Measurements from ENCODE around the gene HOXA5.

HOXA5 gene

DNA sequence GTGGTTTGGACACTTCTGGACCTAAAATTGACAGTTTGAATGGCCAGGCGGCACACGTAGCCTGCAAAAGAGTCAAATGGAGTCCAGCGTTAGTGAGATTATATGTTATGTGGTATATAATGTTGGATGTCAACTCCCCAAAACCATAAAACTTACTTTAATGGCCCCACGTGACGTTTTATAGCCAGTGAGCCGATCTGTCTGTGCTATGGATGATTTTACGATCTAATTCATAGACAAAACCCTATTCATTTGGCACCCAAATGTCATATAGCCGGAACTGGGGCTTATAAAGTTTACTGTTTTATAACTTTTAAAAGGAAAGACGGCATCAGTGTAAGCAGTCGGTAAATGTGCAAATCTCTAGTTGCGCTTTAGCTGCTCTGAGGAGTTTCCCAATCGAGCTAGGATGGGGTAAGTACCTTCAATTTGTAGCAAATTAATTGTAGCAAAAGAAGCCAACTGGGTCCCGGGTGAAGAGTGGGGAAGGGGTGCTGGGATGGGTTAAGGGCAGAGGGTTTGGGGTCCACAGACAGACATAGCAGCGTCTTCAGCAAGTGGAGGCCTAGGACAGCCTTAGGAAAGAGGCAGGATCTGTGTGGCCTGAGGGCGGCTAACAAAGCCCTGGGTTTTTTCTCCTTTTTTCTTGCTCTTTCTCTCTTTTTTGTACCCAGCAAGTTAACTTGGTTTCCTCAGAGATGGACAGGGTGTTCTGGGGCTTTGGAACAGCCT is 3.2 kb downstream of the HOXA5 start (continued):
- TF ChIP-seq, protein P1, sequence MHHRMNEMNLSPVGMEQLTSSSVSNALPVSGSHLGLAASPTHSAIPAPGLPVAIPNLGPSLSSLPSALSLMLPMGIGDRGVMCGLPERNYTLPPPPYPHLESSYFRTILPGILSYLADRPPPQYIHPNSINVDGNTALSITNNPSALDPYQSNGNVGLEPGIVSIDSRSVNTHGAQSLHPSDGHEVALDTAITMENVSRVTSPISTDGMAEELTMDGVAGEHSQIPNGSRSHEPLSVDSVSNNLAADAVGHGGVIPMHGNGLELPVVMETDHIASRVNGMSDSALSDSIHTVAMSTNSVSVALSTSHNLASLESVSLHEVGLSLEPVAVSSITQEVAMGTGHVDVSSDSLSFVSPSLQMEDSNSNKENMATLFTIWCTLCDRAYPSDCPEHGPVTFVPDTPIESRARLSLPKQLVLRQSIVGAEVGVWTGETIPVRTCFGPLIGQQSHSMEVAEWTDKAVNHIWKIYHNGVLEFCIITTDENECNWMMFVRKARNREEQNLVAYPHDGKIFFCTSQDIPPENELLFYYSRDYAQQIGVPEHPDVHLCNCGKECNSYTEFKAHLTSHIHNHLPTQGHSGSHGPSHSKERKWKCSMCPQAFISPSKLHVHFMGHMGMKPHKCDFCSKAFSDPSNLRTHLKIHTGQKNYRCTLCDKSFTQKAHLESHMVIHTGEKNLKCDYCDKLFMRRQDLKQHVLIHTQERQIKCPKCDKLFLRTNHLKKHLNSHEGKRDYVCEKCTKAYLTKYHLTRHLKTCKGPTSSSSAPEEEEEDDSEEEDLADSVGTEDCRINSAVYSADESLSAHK (tag by site-specific recombination; IDR thresholded peaks at IDR 0.05), result peak; percentile 87
- peak; percentile 60 for TF ChIP-seq GLIS1 (tag by site-specific recombination; IDR thresholded peaks at IDR 0.05)
- no peak for TF ChIP-seq ZNF549 (tag by site-specific recombination; IDR thresholded peaks at IDR 0.05)
- TF ChIP-seq ZNF169 (tag by site-specific recombination; IDR thresholded peaks at IDR 0.05), result no peak
- peak; percentile 96 for TF ChIP-seq SP7 (tag by site-specific recombination; IDR thresholded peaks at IDR 0.05)
- TF ChIP-seq BCL11A (tag by site-specific recombination; IDR thresholded peaks at IDR 0.05; ENCODE audit: low read depth), result peak; percentile 59; the same call in 1 of the 2 replicates
- TF ChIP-seq TCF7L2 (IDR thresholded peaks at IDR 0.05; ENCODE audit: borderline replicate concordance, low read depth, low read length), result peak; percentile 58; the same call in 1 of the 2 replicates
- peak; percentile 14; the same call in 1 of the 2 replicates for TF ChIP-seq ZBTB17 (tag by site-specific recombination; IDR thresholded peaks at IDR 0.05)
- TF ChIP-seq, protein P2, sequence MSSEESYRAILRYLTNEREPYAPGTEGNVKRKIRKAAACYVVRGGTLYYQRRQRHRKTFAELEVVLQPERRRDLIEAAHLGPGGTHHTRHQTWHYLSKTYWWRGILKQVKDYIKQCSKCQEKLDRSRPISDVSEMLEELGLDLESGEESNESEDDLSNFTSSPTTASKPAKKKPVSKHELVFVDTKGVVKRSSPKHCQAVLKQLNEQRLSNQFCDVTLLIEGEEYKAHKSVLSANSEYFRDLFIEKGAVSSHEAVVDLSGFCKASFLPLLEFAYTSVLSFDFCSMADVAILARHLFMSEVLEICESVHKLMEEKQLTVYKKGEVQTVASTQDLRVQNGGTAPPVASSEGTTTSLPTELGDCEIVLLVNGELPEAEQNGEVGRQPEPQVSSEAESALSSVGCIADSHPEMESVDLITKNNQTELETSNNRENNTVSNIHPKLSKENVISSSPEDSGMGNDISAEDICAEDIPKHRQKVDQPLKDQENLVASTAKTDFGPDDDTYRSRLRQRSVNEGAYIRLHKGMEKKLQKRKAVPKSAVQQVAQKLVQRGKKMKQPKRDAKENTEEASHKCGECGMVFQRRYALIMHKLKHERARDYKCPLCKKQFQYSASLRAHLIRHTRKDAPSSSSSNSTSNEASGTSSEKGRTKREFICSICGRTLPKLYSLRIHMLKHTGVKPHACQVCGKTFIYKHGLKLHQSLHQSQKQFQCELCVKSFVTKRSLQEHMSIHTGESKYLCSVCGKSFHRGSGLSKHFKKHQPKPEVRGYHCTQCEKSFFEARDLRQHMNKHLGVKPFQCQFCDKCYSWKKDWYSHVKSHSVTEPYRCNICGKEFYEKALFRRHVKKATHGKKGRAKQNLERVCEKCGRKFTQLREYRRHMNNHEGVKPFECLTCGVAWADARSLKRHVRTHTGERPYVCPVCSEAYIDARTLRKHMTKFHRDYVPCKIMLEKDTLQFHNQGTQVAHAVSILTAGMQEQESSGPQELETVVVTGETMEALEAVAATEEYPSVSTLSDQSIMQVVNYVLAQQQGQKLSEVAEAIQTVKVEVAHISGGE (tag by site-specific recombination; conservative IDR thresholded peaks at IDR 0.05; ENCODE audit: low read depth), result no peak; the same call in 1 of the 2 replicates
- peak; percentile 37; the same call in 1 of the 2 replicates for TF ChIP-seq YY1 (tag by site-specific recombination; IDR thresholded peaks at IDR 0.05)
- no peak for TF ChIP-seq ZBTB1 (tag by site-specific recombination; IDR thresholded peaks at IDR 0.05)
- TF ChIP-seq ZNF791 (tag by site-specific recombination; IDR thresholded peaks at IDR 0.05), result no peak
- TF ChIP-seq, protein P3, sequence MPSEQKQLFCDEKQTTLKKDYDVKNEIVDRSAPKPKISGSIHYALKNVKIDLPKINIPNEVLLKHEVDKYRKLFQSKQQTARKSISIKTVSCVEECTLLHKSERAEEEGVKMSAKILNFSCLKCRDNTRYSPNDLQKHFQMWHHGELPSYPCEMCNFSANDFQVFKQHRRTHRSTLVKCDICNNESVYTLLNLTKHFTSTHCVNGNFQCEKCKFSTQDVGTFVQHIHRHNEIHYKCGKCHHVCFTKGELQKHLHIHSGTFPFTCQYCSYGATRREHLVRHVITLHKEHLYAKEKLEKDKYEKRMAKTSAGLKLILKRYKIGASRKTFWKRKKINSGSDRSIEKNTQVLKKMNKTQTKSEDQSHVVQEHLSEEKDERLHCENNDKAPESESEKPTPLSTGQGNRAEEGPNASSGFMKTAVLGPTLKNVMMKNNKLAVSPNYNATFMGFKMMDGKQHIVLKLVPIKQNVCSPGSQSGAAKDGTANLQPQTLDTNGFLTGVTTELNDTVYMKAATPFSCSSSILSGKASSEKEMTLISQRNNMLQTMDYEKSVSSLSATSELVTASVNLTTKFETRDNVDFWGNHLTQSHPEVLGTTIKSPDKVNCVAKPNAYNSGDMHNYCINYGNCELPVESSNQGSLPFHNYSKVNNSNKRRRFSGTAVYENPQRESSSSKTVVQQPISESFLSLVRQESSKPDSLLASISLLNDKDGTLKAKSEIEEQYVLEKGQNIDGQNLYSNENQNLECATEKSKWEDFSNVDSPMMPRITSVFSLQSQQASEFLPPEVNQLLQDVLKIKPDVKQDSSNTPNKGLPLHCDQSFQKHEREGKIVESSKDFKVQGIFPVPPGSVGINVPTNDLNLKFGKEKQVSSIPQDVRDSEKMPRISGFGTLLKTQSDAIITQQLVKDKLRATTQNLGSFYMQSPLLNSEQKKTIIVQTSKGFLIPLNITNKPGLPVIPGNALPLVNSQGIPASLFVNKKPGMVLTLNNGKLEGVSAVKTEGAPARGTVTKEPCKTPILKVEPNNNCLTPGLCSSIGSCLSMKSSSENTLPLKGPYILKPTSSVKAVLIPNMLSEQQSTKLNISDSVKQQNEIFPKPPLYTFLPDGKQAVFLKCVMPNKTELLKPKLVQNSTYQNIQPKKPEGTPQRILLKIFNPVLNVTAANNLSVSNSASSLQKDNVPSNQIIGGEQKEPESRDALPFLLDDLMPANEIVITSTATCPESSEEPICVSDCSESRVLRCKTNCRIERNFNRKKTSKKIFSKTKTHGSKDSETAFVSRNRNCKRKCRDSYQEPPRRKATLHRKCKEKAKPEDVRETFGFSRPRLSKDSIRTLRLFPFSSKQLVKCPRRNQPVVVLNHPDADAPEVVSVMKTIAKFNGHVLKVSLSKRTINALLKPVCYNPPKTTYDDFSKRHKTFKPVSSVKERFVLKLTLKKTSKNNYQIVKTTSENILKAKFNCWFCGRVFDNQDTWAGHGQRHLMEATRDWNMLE (tag by site-specific recombination; conservative IDR thresholded peaks at IDR 0.05; ENCODE audit: low read depth), result 0 out of 2 replicates have a peak, but pooled peaks have one; percentile 8
- TF ChIP-seq, protein P4, sequence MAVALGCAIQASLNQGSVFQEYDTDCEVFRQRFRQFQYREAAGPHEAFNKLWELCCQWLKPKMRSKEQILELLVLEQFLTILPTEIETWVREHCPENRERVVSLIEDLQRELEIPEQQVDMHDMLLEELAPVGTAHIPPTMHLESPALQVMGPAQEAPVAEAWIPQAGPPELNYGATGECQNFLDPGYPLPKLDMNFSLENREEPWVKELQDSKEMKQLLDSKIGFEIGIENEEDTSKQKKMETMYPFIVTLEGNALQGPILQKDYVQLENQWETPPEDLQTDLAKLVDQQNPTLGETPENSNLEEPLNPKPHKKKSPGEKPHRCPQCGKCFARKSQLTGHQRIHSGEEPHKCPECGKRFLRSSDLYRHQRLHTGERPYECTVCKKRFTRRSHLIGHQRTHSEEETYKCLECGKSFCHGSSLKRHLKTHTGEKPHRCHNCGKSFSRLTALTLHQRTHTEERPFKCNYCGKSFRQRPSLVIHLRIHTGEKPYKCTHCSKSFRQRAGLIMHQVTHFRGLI (tag by site-specific recombination; IDR thresholded peaks at IDR 0.05), result no peak; the same call in 1 of the 2 replicates
- no peak for TF ChIP-seq ZNF16 (tag by site-specific recombination; IDR thresholded peaks at IDR 0.05; ENCODE audit: low read depth)
- TF ChIP-seq, protein P5, sequence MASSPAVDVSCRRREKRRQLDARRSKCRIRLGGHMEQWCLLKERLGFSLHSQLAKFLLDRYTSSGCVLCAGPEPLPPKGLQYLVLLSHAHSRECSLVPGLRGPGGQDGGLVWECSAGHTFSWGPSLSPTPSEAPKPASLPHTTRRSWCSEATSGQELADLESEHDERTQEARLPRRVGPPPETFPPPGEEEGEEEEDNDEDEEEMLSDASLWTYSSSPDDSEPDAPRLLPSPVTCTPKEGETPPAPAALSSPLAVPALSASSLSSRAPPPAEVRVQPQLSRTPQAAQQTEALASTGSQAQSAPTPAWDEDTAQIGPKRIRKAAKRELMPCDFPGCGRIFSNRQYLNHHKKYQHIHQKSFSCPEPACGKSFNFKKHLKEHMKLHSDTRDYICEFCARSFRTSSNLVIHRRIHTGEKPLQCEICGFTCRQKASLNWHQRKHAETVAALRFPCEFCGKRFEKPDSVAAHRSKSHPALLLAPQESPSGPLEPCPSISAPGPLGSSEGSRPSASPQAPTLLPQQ (tag by site-specific recombination; IDR thresholded peaks at IDR 0.05), result peak; percentile 54; the same call in 1 of the 2 replicates
- TF ChIP-seq, protein P6, sequence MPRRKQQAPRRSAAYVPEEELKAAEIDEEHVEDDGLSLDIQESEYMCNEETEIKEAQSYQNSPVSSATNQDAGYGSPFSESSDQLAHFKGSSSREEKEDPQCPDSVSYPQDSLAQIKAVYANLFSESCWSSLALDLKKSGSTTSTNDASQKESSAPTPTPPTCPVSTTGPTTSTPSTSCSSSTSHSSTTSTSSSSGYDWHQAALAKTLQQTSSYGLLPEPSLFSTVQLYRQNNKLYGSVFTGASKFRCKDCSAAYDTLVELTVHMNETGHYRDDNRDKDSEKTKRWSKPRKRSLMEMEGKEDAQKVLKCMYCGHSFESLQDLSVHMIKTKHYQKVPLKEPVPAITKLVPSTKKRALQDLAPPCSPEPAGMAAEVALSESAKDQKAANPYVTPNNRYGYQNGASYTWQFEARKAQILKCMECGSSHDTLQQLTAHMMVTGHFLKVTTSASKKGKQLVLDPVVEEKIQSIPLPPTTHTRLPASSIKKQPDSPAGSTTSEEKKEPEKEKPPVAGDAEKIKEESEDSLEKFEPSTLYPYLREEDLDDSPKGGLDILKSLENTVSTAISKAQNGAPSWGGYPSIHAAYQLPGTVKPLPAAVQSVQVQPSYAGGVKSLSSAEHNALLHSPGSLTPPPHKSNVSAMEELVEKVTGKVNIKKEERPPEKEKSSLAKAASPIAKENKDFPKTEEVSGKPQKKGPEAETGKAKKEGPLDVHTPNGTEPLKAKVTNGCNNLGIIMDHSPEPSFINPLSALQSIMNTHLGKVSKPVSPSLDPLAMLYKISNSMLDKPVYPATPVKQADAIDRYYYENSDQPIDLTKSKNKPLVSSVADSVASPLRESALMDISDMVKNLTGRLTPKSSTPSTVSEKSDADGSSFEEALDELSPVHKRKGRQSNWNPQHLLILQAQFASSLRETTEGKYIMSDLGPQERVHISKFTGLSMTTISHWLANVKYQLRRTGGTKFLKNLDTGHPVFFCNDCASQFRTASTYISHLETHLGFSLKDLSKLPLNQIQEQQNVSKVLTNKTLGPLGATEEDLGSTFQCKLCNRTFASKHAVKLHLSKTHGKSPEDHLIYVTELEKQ (tag by site-specific recombination; IDR thresholded peaks at IDR 0.05; ENCODE audit: borderline replicate concordance), result peak; percentile 77
- TF ChIP-seq BCL11B (tag by site-specific recombination; IDR thresholded peaks at IDR 0.05; ENCODE audit: low read depth), result peak; percentile 65; the same call in 1 of the 2 replicates
- 0 out of 2 replicates have a peak, but pooled peaks have one; percentile 24 for TF ChIP-seq ZNF610 (tag by site-specific recombination; IDR thresholded peaks at IDR 0.05; ENCODE audit: borderline replicate concordance)
- peak; percentile 62; the same call in 1 of the 2 replicates for TF ChIP-seq HOXD13 (CRISPR knock-in tag; IDR thresholded peaks at IDR 0.05; ENCODE audit: borderline replicate concordance)
